GM12878 (cell line): ENCODE results near the gene ASMTL. TPM values are rescaled to one million over a fixed set of nuclear protein-coding genes. Genes with fewer than 3 reads are reported as not detected.

Experiments
- ASH2L ChIP-seq: fragments of 300-600, 200-600 bp; sonication (generic); IDR thresholded peaks from 2 replicates; pipeline ENCODE4 v1.6.1; 2017; ENCODE audit warnings: low read depth, mild to moderate bottlenecking, borderline replicate concordance
- BACH1 ChIP-seq: fragments of 450-650 bp; IDR thresholded peaks from 2 replicates; pipeline ENCODE4 v1.6.1; 2017; ENCODE audit warnings: mild to moderate bottlenecking, borderline replicate concordance
- CREB1 ChIP-seq: IDR thresholded peaks from 2 replicates; pipeline ENCODE4 v1.6.1; 2012; ENCODE audit warnings: low read depth, mild to moderate bottlenecking, inconsistent platforms
- IRF3 ChIP-seq: fragments of 450-650 bp; IDR thresholded peaks from 2 replicates; pipeline ENCODE4 v1.6.1; 2014; ENCODE audit warnings: mild to moderate bottlenecking
- MEF2B ChIP-seq: fragments of 450-650 bp; IDR thresholded peaks from 2 replicates; pipeline ENCODE4 v1.6.1; 2018; ENCODE audit warnings: mild to moderate bottlenecking, moderate library complexity; ENCODE audit not compliant: partially characterized antibody, poor library complexity, severe bottlenecking
- POLR2A ChIP-seq: IDR thresholded peaks from 2 replicates; pipeline ENCODE4 v1.6.1; 2011; ENCODE audit warnings: low read depth, mild to moderate bottlenecking, low read length
- POLR2AphosphoS5 ChIP-seq: IDR thresholded peaks from 2 replicates; pipeline ENCODE4 v1.6.1; 2011; ENCODE audit warnings: mild to moderate bottlenecking, low read length, inconsistent platforms
- PRDM15 ChIP-seq: fragments of 450-650 bp; formaldehyde crosslinking; IDR thresholded peaks from 2 replicates; pipeline ENCODE4 v1.4.0; 2020; ENCODE audit warnings: mild to moderate bottlenecking, moderate library complexity
- RB1 ChIP-seq: fragments of 450-650 bp; formaldehyde crosslinking; IDR thresholded peaks from 2 replicates; pipeline ENCODE4 v1.6.1; 2017; ENCODE audit warnings: mild to moderate bottlenecking, borderline replicate concordance
- SIN3A ChIP-seq: IDR thresholded peaks from 2 replicates; pipeline ENCODE4 v1.6.1; 2012; ENCODE audit warnings: low read depth, low read length, improper control_type of control experiment
- SMC3 ChIP-seq: IDR thresholded peaks from 2 replicates; pipeline ENCODE4 v1.6.1; 2011; ENCODE audit warnings: low read length, improper control_type of control experiment, borderline replicate concordance
- SREBF1 ChIP-seq: IDR thresholded peaks from 2 replicates; pipeline ENCODE4 v1.6.1; 2012; ENCODE audit warnings: mild to moderate bottlenecking, low read length
- TCF7 ChIP-seq: IDR thresholded peaks from 2 replicates; pipeline ENCODE4 v1.6.1; 2014; ENCODE audit warnings: antibody characterized with exemption, borderline replicate concordance
- USF1 ChIP-seq: IDR thresholded peaks from 2 replicates; pipeline ENCODE4 v1.6.1; 2011; ENCODE audit warnings: borderline replicate concordance, low read depth, mild to moderate bottlenecking, moderate library complexity, mixed read lengths, low read length; ENCODE audit not compliant: insufficient read depth; ENCODE audit errors: extremely low read length
- USF2 ChIP-seq: IDR thresholded peaks from 2 replicates; pipeline ENCODE4 v1.6.1; 2011; ENCODE audit warnings: low read depth, low read length, improper control_type of control experiment, borderline replicate concordance
- ZNF207 ChIP-seq: fragments of 450-650 bp; IDR thresholded peaks from 2 replicates; pipeline ENCODE4 v1.6.1; 2014; ENCODE audit warnings: antibody characterized with exemption, mild to moderate bottlenecking, borderline replicate concordance
- ZNF622 ChIP-seq: fragments of 450-650 bp; IDR thresholded peaks from 2 replicates; pipeline ENCODE4 v1.6.1; 2017; ENCODE audit warnings: mild to moderate bottlenecking, inconsistent platforms
- polyA plus RNA-seq, 11 experiments: library from polyadenylated mRNA; depleted of rRNA in 4 of 11; unstranded in 6 of 11; stranded (reverse) in 5 of 11; fragments of >200 nt; fragmentation: Nextera tagmentation in 4 of 11; fragmentation: Illumina TruSeq in 1 of 11; extraction: Ambion mirVana in 4 of 11; extraction: Trizol in 1 of 11; gene quantifications; 1 replicate in 1 of 11; 2 replicates in 10 of 11; pipeline versions ENCODE4 v1.2.1 to v1.2.3, GENCODE V29; 2011 to 2016; ENCODE audit warnings: inconsistent platforms in 2 of 11, missing spikeins in 2 of 11, low read depth in 1 of 11
- total RNA-seq, 4 experiments: library from RNA; depleted of rRNA in 3 of 4; stranded (reverse); fragments of >200 nt in 3 of 4; fragmentation: Illumina TruSeq in 1 of 4; extraction: Trizol in 1 of 4; gene quantifications; 2 replicates each; pipeline versions ENCODE4 v1.2.1 to v1.2.3, GENCODE V29; 2013 to 2021
- TF ChIP-seq, protein P1 (sequence below): IDR thresholded peaks from 2 replicates; pipeline ENCODE4 v1.6.1; 2012; ENCODE audit warnings: low read depth, low read length, improper control_type of control experiment
- TF ChIP-seq, protein P2 (sequence below): fragments of 450-650 bp; formaldehyde crosslinking; IDR thresholded peaks from 2 replicates; pipeline ENCODE4 v1.5.0; 2022; ENCODE audit warnings: mild to moderate bottlenecking, missing genetic modification characterization

ASMTL gene
- total and polyA plus RNA-seq, 10 of the 15 experiments (the other 5 are each of a cell fraction or from before 2014, with no cell fraction given), result 1.6 to 51.9 (median 32.1) TPM

DNA sequence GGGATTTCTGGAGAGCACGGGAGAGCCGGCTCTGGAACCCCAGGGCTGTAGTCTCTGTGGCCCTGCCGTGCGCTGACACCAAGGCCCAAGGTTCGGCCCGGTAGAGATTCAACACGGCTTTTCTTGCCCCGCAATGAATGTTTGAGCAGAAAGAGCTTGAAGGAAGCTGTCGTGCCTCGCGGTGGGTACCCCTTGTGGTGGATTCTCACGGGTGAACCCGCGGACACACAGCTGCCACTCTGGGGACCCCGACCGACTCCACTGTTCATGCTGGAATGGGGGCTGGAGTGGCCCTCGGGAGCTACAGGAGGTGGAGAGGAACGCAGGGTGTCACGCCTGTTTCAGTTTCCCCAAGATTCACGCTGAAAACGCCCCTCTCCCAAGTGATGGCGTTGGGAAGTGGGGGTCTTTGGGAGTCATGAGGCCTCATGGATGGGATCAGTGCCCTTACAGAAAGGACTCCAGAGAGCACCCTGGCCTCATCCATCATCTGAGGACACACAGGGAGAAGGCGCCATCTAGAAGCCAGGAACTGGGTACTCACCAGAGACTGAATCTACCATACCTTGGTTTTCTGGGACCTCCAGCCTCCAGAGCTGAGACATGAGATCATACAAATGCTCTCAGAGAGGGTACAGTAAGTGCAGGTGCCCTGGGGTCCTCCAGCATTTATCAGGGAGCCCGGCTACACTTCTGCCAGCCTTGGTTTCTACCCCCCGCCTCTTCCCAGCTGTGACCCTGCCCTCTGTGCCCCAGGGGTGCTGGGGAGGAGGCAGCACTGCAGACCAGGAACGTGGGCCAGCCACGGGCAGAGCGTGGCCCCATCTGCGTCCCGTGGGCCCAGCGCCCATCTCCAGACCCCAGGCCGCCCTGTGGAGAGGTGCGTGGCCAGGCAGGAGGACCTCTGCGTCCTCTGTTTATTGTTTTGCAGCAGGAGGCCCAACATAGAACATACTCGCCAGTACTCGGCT is 67.2 kb downstream of the ASMTL start (continued):
- TF ChIP-seq CREB1, result no peak
- no peak for TF ChIP-seq SIN3A
- TF ChIP-seq, protein P1, sequence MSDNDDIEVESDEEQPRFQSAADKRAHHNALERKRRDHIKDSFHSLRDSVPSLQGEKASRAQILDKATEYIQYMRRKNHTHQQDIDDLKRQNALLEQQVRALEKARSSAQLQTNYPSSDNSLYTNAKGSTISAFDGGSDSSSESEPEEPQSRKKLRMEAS, result no peak
- TF ChIP-seq ZNF207, result no peak
- no peak for TF ChIP-seq TCF7
- no peak for TF ChIP-seq MEF2B
- peak; percentile 67 for TF ChIP-seq POLR2A
- no peak for TF ChIP-seq SMC3
- TF ChIP-seq POLR2AphosphoS5, result peak; percentile 71
- TF ChIP-seq USF1, result no peak
- TF ChIP-seq RB1, result no peak
- no peak for TF ChIP-seq IRF3
- no peak for TF ChIP-seq USF2
- TF ChIP-seq PRDM15 (CRISPR knock-in tag), result no peak
- 0 out of 2 replicates have a peak, but pooled peaks have one; percentile 48 for TF ChIP-seq BACH1
- no peak for TF ChIP-seq ASH2L
- TF ChIP-seq SREBF1, result no peak
- TF ChIP-seq ZNF622, result no peak
- TF ChIP-seq, protein P2, sequence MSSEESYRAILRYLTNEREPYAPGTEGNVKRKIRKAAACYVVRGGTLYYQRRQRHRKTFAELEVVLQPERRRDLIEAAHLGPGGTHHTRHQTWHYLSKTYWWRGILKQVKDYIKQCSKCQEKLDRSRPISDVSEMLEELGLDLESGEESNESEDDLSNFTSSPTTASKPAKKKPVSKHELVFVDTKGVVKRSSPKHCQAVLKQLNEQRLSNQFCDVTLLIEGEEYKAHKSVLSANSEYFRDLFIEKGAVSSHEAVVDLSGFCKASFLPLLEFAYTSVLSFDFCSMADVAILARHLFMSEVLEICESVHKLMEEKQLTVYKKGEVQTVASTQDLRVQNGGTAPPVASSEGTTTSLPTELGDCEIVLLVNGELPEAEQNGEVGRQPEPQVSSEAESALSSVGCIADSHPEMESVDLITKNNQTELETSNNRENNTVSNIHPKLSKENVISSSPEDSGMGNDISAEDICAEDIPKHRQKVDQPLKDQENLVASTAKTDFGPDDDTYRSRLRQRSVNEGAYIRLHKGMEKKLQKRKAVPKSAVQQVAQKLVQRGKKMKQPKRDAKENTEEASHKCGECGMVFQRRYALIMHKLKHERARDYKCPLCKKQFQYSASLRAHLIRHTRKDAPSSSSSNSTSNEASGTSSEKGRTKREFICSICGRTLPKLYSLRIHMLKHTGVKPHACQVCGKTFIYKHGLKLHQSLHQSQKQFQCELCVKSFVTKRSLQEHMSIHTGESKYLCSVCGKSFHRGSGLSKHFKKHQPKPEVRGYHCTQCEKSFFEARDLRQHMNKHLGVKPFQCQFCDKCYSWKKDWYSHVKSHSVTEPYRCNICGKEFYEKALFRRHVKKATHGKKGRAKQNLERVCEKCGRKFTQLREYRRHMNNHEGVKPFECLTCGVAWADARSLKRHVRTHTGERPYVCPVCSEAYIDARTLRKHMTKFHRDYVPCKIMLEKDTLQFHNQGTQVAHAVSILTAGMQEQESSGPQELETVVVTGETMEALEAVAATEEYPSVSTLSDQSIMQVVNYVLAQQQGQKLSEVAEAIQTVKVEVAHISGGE, result no peak
